Activated CD4-positive, alpha-beta T cell treated with anti-CD3 and anti-CD28 coated beads, Interleukin-2, amount 10 ng/mL, durations not matched to agents 7 days and 5 days (primary cell): ENCODE data around the gene AGPAT1. TPM values are rescaled to one million over a fixed set of nuclear protein-coding genes. Genes with fewer than 3 reads are reported as not detected.

Source experiments
- CTCF ChIA-PET: fragments of 350-600 bp; sonication (Branson Sonifier 250); formaldehyde crosslinking; loops from one replicate; lab custom pipeline; 2021; ENCODE audit warnings: antibody characterized with exemption; lab: Charles Lee
- POLR2A ChIA-PET: fragments of 350-600 bp; sonication (Branson Sonifier 250); formaldehyde crosslinking; loops from one replicate; lab custom pipeline; 2021; ENCODE audit warnings: antibody characterized with exemption; lab: Charles Lee
- DNase-seq: peaks from one replicate; pipeline ENCODE4 v3.0.0-alpha.2; 2020
- H3K27ac Mint-ChIP-seq: one replicate; pipeline ENCODE4 v1.8.0; 2021; ENCODE audit warnings: mild to moderate bottlenecking, moderate library complexity, mixed read lengths
- H3K27me3 Mint-ChIP-seq: one replicate; pipeline ENCODE4 v1.8.0; 2021; ENCODE audit warnings: mixed read lengths
- H3K36me3 Mint-ChIP-seq: one replicate; pipeline ENCODE4 v1.8.0; 2021; ENCODE audit warnings: low read depth, mixed read lengths
- H3K4me1 Mint-ChIP-seq: one replicate; pipeline ENCODE4 v1.8.0; 2021; ENCODE audit warnings: mixed read lengths
- H3K4me3 Mint-ChIP-seq: one replicate; pipeline ENCODE4 v1.8.0; 2021; ENCODE audit warnings: mild to moderate bottlenecking, moderate library complexity, mixed read lengths
- H3K9me3 Mint-ChIP-seq: one replicate; pipeline ENCODE4 v1.8.0; 2021; ENCODE audit warnings: mixed read lengths
- total RNA-seq, 2 experiments: library from RNA; stranded (reverse); gene quantifications; one replicate each; pipeline ENCODE4 v1.2.3, GENCODE V29; 2021

AGPAT1 gene
- total RNA-seq, 2 experiments from 2014 or later, result 47.3 to 52.0 TPM

DNA sequence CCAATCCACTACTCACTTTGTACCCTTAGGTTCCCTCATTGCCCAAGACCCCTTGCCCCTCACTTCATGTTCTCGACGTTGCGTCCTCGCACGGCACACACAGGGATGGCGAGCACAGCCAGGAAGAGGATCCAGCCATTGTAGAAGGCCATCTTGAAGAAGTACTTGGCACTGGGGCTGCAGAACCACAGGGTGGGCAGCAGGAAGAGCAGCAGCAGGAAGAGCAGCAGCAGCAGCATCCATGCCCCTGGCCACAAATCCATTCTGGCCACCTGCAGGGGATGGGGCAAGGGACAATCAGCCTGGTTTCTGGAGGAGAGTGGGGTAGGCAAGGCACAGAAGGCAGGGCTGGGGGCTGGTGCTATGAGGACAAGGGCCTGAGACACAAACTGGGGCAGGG, 4.7 kb downstream of the AGPAT1 start:
- Mint-ChIP-seq H3K4me1 (peaks cover 31% of the 10 kb centered on the region), H3K4me3 (no peak overlapping the region), H3K9me3 (no peaks in the 10 kb centered on the region), H3K27ac (no peak overlapping the region), H3K36me3 (peaks cover 12% of the 10 kb centered on the region), H3K27me3 (no peaks in the 10 kb centered on the region)
- CTCF ChIA-PET, result interaction anchor here (0.6 kb wide), 1 partner anchor 28 kb away, joined by 3 read pairs; no protein-coding TSS in a partner anchor
- no peak for DNase-seq
- POLR2A ChIA-PET, result no interaction called here

DNA sequence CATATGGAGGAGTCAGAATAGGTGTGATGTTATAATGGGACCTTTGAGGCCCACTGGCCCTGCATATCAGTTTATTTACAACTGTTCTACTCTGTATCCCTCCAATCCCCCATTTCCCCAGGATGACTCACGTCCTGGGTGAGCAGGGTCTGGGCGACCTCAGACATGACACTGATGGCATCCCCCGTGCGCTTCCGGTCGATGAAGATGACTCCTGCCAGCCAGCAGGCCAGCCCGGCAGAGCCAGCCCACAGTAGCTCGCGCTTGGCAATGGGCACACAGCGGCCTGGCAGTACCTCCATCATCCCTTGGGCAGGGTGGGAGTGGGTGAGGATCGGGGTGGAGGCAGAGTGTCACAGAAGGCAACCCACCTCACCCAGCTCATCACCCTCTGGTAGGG, 5.6 kb downstream of the AGPAT1 start:
- Mint-ChIP-seq H3K27me3 (no peaks in the 10 kb centered on the region), H3K4me1 (peaks cover 28% of the 10 kb centered on the region), H3K9me3 (no peaks in the 10 kb centered on the region), H3K27ac (no peak overlapping the region), H3K36me3 (peaks cover 12% of the 10 kb centered on the region), H3K4me3 (no peak overlapping the region)
- ChIA-PET CTCF (interaction anchor here (2.1 kb wide), 1 partner anchor 9 kb away, joined by 7 read pairs; no protein-coding TSS in a partner anchor), POLR2A (no interaction called here)
- no peak for DNase-seq

DNA sequence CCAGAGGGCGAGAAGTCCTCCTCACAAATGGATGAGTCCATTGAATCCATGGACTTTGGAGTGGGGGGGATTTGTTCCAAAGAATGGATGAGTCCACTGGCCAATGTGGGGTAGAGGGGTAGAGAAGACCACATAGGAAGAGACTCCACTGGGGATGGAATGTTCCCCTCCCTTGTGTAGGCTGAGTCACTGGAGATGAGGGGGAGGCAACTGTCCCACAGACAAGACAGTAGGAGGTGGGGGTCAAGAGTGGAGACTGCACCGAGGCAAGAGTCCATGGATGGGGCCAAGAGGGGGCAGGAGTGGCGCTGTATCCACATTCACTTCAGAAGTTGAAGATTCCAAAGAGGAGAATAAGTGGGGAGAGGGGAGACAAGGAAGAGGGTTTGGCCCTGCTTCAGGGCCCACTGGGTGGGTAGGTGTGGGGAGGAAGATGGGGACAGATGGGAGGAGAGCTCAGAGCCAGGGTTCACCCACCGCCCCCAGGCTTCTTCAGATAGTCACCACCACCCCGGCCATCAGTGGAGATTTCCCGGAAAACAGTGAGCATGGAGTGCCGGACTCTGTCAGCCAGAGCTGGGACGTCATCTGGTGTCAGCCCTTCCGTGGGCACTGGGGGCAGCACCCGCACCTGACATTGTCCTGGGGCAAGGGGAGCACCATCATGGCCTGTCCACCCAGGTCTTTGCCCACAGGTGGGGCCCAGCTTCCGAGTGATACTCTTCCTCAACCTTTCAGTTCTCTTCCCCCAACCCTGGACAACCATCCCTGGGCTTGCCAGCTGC, 6.9 kb downstream of the AGPAT1 start:
- Mint-ChIP-seq H3K4me3 (no peak overlapping the region), H3K9me3 (no peaks in the 10 kb centered on the region), H3K27me3 (no peaks in the 10 kb centered on the region), H3K36me3 (peaks cover 14% of the 10 kb centered on the region), H3K4me1 (peaks cover 16% of the 10 kb centered on the region), H3K27ac (no peak overlapping the region)
- ChIA-PET POLR2A (no interaction called here), CTCF (interaction anchor here (0.9 to 2.1 kb wide), 3 partner anchors 8 to 21 kb away, joined by 3 to 7 read pairs (median 3); partner anchors contain the start of gene PBX2)
- no peak for DNase-seq

DNA sequence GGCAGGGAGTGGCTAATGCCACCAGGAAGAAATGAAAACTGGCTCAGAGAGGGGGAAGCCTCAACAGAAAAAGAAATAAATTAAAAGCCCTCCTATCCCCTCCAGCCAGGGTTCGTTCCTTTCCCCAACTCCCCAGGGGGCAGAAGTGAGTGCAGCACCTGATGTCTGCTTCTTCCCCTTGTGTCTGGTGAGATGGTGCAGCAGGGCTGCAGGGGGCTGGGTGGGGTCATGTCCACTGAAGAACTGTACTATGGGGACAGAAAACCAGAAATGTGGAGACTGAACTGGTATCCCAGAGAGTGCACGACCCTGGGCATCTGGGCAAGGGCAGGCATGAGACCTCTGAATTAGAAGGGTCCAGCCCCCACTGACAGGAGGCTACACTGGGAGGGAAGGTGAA, 7.5 kb downstream of the AGPAT1 start:
- CTCF ChIA-PET, result no interaction called here
- POLR2A ChIA-PET, result interaction anchor here (0.7 kb wide), 1 partner anchor 800 kb away, joined by 3 read pairs; the partner anchor contains the start of gene BRD2
- Mint-ChIP-seq H3K36me3 (peaks cover 14% of the 10 kb centered on the region), H3K27ac (no peak overlapping the region), H3K4me1 (peaks cover 10% of the 10 kb centered on the region), H3K4me3 (no peak overlapping the region), H3K9me3 (no peaks in the 10 kb centered on the region), H3K27me3 (no peaks in the 10 kb centered on the region)
- no peak for DNase-seq

DNA sequence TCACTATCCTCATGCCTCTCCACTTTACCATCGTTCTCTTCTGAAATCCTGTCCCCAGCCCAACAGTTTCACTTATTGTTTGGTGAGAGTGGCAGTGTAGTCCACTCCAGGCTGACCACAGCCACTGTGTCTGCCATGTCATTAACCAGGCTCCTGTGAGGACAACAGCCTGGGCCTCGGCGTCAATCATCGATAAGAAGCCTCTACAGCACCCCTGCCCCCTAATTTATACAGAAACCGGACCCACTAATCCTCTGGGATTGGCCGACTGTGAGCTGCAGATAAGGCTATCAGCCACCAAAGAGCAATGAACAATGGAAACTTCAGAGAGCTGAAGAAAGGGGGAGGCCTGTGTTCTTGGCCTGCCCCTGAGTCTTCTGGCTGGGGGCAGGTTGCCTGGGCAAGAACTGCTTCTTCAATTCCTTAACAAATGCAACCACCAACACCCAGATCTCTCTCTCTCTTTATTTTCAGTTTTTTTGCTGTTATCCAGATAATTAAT, 8.1 kb downstream of the AGPAT1 start:
- CTCF ChIA-PET, result no interaction called here
- POLR2A ChIA-PET, result interaction anchor here (0.7 kb wide), 1 partner anchor 800 kb away, joined by 3 read pairs; the partner anchor contains the start of gene BRD2
- Mint-ChIP-seq H3K36me3 (peaks cover 14% of the 10 kb centered on the region), H3K4me3 (no peak overlapping the region), H3K27me3 (no peaks in the 10 kb centered on the region), H3K27ac (no peak overlapping the region), H3K4me1 (peaks cover 4% of the 10 kb centered on the region), H3K9me3 (no peaks in the 10 kb centered on the region)
- no peak for DNase-seq

DNA sequence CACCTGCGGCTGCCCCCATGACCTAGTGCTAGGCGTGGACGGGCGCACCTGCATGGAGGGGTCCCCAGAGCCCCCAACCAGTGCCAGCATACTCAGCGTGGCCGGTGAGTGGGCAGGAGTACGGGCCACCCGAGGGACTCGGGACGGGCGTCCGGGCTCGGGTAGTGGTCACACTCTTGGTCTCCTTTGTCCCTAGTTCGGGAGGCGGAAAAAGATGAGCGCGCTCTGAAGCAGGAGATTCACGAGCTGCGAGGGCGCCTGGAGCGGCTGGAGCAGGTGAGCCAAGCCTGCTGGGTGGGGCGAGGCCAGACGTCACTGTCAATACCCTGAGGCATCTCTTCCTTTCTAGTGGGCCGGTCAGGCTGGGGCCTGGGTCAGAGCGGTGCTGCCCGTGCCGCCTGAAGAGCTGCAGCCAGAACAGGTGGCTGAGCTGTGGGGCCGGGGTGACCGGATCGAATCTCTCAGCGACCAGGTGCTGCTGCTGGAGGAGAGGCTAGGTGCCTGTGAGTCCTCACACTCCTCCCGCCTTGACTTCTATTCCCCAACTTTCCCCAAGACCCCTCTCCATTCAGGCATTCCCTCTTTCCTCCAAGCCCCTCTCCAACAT, 8.6 kb downstream of the AGPAT1 start:
- ChIA-PET POLR2A (interaction anchor here (0.7 kb wide), 1 partner anchor 801 kb away, joined by 3 read pairs; the partner anchor contains the start of gene BRD2), CTCF (no interaction called here)
- DNase-seq, result no peak
- no peak overlapping the region for H3K4me3 Mint-ChIP-seq
- no peaks in the 10 kb centered on the region for H3K9me3 Mint-ChIP-seq
- no peaks in the 10 kb centered on the region for H3K27me3 Mint-ChIP-seq
- peaks cover 14% of the 10 kb centered on the region for H3K36me3 Mint-ChIP-seq
- no peak overlapping the region for H3K27ac Mint-ChIP-seq
- H3K4me1 Mint-ChIP-seq, result no peaks in the 10 kb centered on the region

DNA sequence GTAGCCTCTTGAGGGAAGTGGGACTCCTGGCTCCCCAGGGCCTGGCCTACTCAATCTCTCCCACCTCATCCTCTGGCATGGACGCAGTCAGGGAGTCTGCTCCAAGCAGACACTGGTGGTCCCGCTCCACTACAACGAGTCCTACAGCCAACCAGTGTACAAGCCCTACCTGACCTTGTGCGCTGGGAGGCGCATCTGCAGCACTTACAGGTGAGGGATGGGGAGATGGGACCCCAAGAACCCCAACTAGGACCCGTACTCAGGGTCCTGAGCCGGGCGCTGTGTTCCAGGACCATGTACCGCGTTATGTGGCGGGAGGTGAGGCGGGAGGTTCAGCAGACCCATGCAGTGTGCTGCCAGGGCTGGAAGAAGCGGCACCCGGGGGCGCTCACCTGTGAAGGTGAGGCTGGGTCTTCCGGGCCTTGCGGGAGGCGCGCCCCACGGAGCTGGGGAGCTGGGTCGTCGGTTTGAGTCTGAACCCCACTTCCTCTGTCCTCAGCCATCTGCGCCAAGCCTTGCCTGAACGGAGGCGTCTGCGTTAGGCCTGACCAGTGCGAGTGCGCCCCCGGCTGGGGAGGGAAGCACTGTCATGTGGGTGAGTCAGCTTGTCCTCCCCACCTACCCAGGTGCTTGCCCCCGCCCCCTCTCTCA, 9.3 kb downstream of the AGPAT1 start:
- DNase-seq, result no peak
- CTCF ChIA-PET, result interaction anchor here (1.4 kb wide), 1 partner anchor 15 kb away, joined by 3 read pairs; the partner anchor contains the start of gene PRRT1
- no peak overlapping the region for H3K27ac Mint-ChIP-seq

DNA sequence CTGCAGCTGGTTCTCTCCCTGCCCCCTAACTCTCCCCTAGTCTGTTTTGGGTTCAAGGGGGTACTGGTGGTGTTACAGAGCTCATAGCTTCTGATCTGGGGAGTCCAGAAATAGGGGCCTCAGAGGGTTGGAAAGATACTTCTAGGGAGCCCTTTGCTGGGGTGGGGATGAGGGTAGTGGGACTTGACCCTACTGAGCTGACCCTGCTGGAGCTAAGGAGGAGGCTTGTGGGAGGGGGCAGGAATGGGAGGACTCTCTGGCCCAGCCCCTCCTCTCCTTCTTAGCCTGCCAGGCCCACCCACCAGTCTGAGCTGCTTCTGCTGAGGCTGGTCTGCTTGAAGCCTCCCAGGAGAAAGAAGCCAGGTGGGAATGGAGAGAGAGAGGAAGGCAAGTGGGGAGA, 11.6 kb downstream of the AGPAT1 start, which contains the start of gene EGFL8:
Gene EGFL8, plus strand, starts transcription at position 301 of the 400 bp plus-strand sequence. CDS start 1,571 bp downstream, outside the sequence.
- H3K4me3 Mint-ChIP-seq, result no peak within 1 kb of the TSS
- no peaks in the 10 kb centered on the region for H3K9me3 Mint-ChIP-seq
- POLR2A ChIA-PET, result interaction anchor here (0.9 kb wide), 1 partner anchor 12 kb away, joined by 6 read pairs; no protein-coding TSS in a partner anchor
- no peak within 1 kb of the TSS for H3K27ac Mint-ChIP-seq
- DNase-seq, result no peak
- no peaks in the 10 kb centered on the region for H3K27me3 Mint-ChIP-seq
- CTCF ChIA-PET, result interaction anchor here (1.4 to 1.7 kb wide), 2 partner anchors 10 to 12 kb away, joined by 4 read pairs; partner anchors contain the start of gene PRRT1
- no peaks in the 10 kb centered on the region for H3K4me1 Mint-ChIP-seq
- H3K36me3 Mint-ChIP-seq, result peaks cover 8% of the 10 kb centered on the region

More for the DNA sequence above, 9.3 kb downstream of the AGPAT1 start:
- no peak overlapping the region for H3K4me3 Mint-ChIP-seq
- POLR2A ChIA-PET, result no interaction called here
- no peaks in the 10 kb centered on the region for H3K27me3 Mint-ChIP-seq
- H3K4me1 Mint-ChIP-seq, result no peaks in the 10 kb centered on the region
- peaks cover 14% of the 10 kb centered on the region for H3K36me3 Mint-ChIP-seq
- H3K9me3 Mint-ChIP-seq, result no peaks in the 10 kb centered on the region

DNA sequence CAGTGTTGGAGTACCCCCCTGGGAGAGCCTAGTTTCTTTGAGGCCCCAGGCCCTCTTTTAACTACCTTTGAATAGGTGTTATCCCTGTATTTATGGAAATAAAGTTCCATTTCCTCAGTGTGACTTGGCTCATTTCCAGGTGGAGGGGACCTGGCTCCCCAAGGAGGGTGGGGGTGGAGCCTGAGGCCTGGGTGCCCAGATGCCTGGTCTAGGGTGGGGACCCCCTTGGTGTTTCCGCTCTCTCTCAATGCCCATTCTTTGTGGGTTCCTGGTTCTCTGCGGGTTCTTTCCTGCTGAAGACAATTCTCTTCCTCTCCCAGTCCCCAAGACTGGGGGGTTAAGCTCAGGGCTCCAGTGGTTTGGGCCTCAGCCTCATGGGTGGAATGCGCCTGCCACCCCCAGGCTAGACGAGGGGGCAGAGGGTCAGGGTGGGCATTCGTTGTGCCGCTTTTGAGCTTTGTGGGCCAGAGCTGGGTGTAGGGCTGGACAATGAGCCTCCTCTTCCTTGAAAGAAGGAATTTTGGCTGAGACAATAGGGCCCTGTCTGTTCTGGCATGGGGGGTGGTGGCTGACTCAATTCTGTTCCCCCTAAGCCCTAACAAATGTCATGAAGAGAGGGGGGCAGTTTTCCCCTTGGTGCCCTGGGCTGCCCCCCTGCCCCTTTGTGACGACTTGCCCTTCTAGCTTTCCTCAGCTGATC, 12.2 kb downstream of the AGPAT1 start:
- Mint-ChIP-seq H3K27me3 (no peaks in the 10 kb centered on the region), H3K36me3 (peaks cover 5% of the 10 kb centered on the region), H3K4me1 (no peaks in the 10 kb centered on the region), H3K4me3 (no peak overlapping the region), H3K27ac (no peak overlapping the region), H3K9me3 (no peaks in the 10 kb centered on the region)
- POLR2A ChIA-PET, result interaction anchor here (0.9 kb wide), 1 partner anchor 13 kb away, joined by 6 read pairs; no protein-coding TSS in a partner anchor
- no peak for DNase-seq
- CTCF ChIA-PET, result interaction anchor here (1.4 to 1.7 kb wide), 2 partner anchors 9 to 12 kb away, joined by 4 read pairs; partner anchors contain the start of gene PRRT1

DNA sequence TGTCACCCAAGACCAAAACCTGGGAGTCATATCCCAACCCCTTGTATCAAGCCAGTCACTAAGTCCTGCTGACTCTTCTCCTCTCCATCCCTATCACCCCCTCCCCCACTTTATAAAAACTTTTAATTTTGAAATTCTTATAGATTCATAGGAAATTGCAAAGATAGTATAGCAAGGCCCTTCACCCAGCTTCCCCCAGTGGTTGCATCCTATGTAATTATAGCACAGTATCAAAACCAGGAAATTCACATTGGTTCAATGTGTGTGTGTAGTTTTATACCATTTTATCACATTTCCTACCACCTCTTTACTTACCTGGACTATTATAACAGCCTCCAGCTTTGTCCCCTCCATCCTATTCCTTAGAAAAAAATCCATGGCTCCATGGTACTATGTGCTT, 17.8 kb downstream of the AGPAT1 start:
- Mint-ChIP-seq H3K27ac (no peak overlapping the region), H3K27me3 (peaks cover 2% of the 10 kb centered on the region), H3K36me3 (peaks cover 1% of the 10 kb centered on the region), H3K9me3 (no peaks in the 10 kb centered on the region), H3K4me1 (peaks cover 23% of the 10 kb centered on the region), H3K4me3 (no peak overlapping the region)
- POLR2A ChIA-PET, result interaction anchor here (0.6 kb wide), 1 partner anchor 95 kb away, joined by 3 read pairs; no protein-coding TSS in a partner anchor
- DNase-seq, result no peak
- CTCF ChIA-PET, result interaction anchor here (0.5 to 0.8 kb wide), 2 partner anchors 11 to 25 kb away, joined by 3 read pairs; no protein-coding TSS in a partner anchor

DNA sequence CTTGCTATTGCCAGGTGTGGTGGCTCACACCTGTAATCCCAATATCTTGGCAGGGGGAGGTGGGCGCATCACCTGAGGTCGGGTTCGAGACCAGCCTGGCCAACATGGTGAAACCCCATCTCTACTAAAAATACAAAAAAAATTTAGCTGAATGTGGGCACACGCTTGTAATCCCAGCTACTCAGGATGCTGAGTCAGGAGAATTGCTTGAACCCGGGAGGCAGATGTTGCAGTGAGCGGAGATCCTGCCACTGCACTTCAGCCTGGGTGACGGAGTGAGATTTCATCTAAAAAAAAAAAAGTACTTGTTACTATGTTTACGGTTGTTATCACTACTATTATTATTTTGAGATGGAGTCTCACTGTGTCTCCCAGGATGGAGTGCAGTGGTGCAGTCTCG, 19.0 kb downstream of the AGPAT1 start:
- peaks cover 1% of the 10 kb centered on the region for H3K36me3 Mint-ChIP-seq
- DNase-seq, result no peak
- ChIA-PET CTCF (no interaction called here), POLR2A (no interaction called here)
- H3K4me1 Mint-ChIP-seq, result peaks cover 30% of the 10 kb centered on the region
- no peak overlapping the region for H3K27ac Mint-ChIP-seq
- H3K27me3 Mint-ChIP-seq, result peaks cover 11% of the 10 kb centered on the region
- H3K4me3 Mint-ChIP-seq, result no peak overlapping the region
- no peaks in the 10 kb centered on the region for H3K9me3 Mint-ChIP-seq
